Breast epithelium (tissue), 3 donors: Measurements from ENCODE around the gene C12orf50.

ENCODE experiments used
- POLR2AphosphoS5 ChIP-seq, 3 donors: sonication (generic); formaldehyde crosslinking; IDR thresholded peaks; one replicate each; pipeline ENCODE4 v1.6.1; 2017; ENCODE audit warnings: antibody characterized with exemption in 3 of 3
- TF ChIP-seq, protein P1 (sequence below), 3 donors: fragments of 450-650 bp; IDR thresholded peaks; one replicate each; pipeline ENCODE4 v1.5.1; 2016 to 2017; ENCODE audit warnings: antibody characterized with exemption in 3 of 3, mild to moderate bottlenecking in 3 of 3, moderate library complexity in 3 of 3

GRCh38 chr12:87982208-87982607, 47.0 kb downstream of the C12orf50 start:
- TF ChIP-seq, protein P1, sequence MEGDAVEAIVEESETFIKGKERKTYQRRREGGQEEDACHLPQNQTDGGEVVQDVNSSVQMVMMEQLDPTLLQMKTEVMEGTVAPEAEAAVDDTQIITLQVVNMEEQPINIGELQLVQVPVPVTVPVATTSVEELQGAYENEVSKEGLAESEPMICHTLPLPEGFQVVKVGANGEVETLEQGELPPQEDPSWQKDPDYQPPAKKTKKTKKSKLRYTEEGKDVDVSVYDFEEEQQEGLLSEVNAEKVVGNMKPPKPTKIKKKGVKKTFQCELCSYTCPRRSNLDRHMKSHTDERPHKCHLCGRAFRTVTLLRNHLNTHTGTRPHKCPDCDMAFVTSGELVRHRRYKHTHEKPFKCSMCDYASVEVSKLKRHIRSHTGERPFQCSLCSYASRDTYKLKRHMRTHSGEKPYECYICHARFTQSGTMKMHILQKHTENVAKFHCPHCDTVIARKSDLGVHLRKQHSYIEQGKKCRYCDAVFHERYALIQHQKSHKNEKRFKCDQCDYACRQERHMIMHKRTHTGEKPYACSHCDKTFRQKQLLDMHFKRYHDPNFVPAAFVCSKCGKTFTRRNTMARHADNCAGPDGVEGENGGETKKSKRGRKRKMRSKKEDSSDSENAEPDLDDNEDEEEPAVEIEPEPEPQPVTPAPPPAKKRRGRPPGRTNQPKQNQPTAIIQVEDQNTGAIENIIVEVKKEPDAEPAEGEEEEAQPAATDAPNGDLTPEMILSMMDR (IDR thresholded peaks at IDR 0.05) = no peak
- TF ChIP-seq POLR2AphosphoS5 (IDR thresholded peaks at IDR 0.05) = no peak
